ENCODE results near the gene DNAJC4. TPM values are rescaled to one million over a fixed set of nuclear protein-coding genes. Genes with fewer than 3 reads are reported as not detected.

The DNAJC4 gene
- polyA plus RNA-seq, 2 of the 4 experiments (the other 2 are of a cell fraction): 9.8 to 16.2 TPM

- TF ChIP-seq HEYL (CRISPR knock-in tag; IDR thresholded peaks at IDR 0.05): no peak
- no peak for TF ChIP-seq FOSB (CRISPR knock-in tag; IDR thresholded peaks at IDR 0.05)
- TF ChIP-seq MAZ (IDR thresholded peaks at IDR 0.05; ENCODE audit: borderline replicate concordance, low read depth, low read length): no peak
- TF ChIP-seq RNF2 (IDR thresholded peaks at IDR 0.05; ENCODE audit: borderline replicate concordance, low read depth): no peak
Observed at GRCh38 chr11:64258356-64258755, 28.0 kb downstream of the DNAJC4 start (continued).

- Histone ChIP-seq H3K27ac (no peak overlapping the region), H3K9me3 (no peaks in the 10 kb centered on the region), H3K4me3 (no peak overlapping the region), H3K4me1 (peaks cover 4% of the 10 kb centered on the region; the same call in 1 of the 3 replicates), H3K4me2 (no peak overlapping the region)
- ChIA-PET CTCF (interaction anchor here (1.5 to 16.0 kb wide), 3 partner anchors 11 to 44 kb away, joined by 3 to 220 read pairs (median 76); partner anchors contain the start of genes CATSPERZ, ESRRA, PLCB3 and PPP1R14B), POLR2A (no interaction called here)
- TF ChIP-seq HOXA7 (CRISPR knock-in tag; IDR thresholded peaks at IDR 0.05) (no peak), HOXB13 (CRISPR knock-in tag; IDR thresholded peaks at IDR 0.05; ENCODE audit: low read depth) (no peak), RNF2 (IDR thresholded peaks at IDR 0.05; ENCODE audit: borderline replicate concordance, low read depth) (no peak), FOXS1 (CRISPR knock-in tag; IDR thresholded peaks at IDR 0.05) (no peak), CBX8 (IDR thresholded peaks at IDR 0.05) (no peak), HMGXB4 (CRISPR knock-in tag; IDR thresholded peaks at IDR 0.05; ENCODE audit: borderline replicate concordance) (no peak), RCOR1 (IDR thresholded peaks at IDR 0.05; ENCODE audit: low read depth, low read length) (no peak), ATOH8 (CRISPR knock-in tag; IDR thresholded peaks at IDR 0.05; ENCODE audit: low read depth) (no peak), MAFK (IDR thresholded peaks at IDR 0.05; ENCODE audit: partially characterized antibody) (no peak), RFX5 (IDR thresholded peaks at IDR 0.05) (no peak), FOSL2 (IDR thresholded peaks at IDR 0.05) (no peak), FOSL2 (CRISPR knock-in tag; IDR thresholded peaks at IDR 0.05) (no peak), NR3C1 (IDR thresholded peaks at IDR 0.05) (no peak)
- 94% methylated on average over 32 of the region's 32 CpGs for WGBS (ENCODE audit: missing lambda C conversion rate)
- FAIRE-seq: no peak
- DNase-seq (ENCODE audit: low read depth in 1 of 2, low spot score in 1 of 2): no peak
- ATAC-seq: no peak
Observed at GRCh38 chr11:64258946-64259532, 28.7 kb downstream of the DNAJC4 start.

GRCh38 chr11:64259533-64260067 is 29.3 kb downstream of the DNAJC4 start:
- TF ChIP-seq, protein P1, sequence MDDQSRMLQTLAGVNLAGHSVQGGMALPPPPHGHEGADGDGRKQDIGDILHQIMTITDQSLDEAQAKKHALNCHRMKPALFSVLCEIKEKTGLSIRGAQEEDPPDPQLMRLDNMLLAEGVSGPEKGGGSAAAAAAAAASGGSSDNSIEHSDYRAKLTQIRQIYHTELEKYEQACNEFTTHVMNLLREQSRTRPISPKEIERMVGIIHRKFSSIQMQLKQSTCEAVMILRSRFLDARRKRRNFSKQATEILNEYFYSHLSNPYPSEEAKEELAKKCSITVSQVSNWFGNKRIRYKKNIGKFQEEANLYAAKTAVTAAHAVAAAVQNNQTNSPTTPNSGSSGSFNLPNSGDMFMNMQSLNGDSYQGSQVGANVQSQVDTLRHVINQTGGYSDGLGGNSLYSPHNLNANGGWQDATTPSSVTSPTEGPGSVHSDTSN (IDR thresholded peaks at IDR 0.05): no peak
- TF ChIP-seq HOXA7 (CRISPR knock-in tag; IDR thresholded peaks at IDR 0.05) (no peak), MAX (IDR thresholded peaks at IDR 0.05) (no peak), FOSB (CRISPR knock-in tag; IDR thresholded peaks at IDR 0.05) (no peak), NR3C1 (IDR thresholded peaks at IDR 0.05) (no peak), SREBF2 (IDR thresholded peaks at IDR 0.05) (no peak), GATA3 (IDR thresholded peaks at IDR 0.05; ENCODE audit: borderline replicate concordance) (no peak), SMC3 (IDR thresholded peaks at IDR 0.05) (no peak), E2F6 (IDR thresholded peaks at IDR 0.05; ENCODE audit: borderline replicate concordance, low read depth) (no peak), PHF8 (IDR thresholded peaks at IDR 0.05; ENCODE audit: borderline replicate concordance, low read depth) (no peak), RAD21 (conservative IDR thresholded peaks at IDR 0.05 in 1 of 2, IDR thresholded peaks at IDR 0.05 in 1 of 2) (no peak), HOXB13 (CRISPR knock-in tag; IDR thresholded peaks at IDR 0.05; ENCODE audit: low read depth) (no peak), MYC (IDR thresholded peaks at IDR 0.05; ENCODE audit: borderline replicate concordance, low read length) (no peak)
- TF ChIP-seq, protein P2, sequence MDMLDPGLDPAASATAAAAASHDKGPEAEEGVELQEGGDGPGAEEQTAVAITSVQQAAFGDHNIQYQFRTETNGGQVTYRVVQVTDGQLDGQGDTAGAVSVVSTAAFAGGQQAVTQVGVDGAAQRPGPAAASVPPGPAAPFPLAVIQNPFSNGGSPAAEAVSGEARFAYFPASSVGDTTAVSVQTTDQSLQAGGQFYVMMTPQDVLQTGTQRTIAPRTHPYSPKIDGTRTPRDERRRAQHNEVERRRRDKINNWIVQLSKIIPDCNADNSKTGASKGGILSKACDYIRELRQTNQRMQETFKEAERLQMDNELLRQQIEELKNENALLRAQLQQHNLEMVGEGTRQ (IDR thresholded peaks at IDR 0.05): no peak
- TF ChIP-seq, protein P3, sequence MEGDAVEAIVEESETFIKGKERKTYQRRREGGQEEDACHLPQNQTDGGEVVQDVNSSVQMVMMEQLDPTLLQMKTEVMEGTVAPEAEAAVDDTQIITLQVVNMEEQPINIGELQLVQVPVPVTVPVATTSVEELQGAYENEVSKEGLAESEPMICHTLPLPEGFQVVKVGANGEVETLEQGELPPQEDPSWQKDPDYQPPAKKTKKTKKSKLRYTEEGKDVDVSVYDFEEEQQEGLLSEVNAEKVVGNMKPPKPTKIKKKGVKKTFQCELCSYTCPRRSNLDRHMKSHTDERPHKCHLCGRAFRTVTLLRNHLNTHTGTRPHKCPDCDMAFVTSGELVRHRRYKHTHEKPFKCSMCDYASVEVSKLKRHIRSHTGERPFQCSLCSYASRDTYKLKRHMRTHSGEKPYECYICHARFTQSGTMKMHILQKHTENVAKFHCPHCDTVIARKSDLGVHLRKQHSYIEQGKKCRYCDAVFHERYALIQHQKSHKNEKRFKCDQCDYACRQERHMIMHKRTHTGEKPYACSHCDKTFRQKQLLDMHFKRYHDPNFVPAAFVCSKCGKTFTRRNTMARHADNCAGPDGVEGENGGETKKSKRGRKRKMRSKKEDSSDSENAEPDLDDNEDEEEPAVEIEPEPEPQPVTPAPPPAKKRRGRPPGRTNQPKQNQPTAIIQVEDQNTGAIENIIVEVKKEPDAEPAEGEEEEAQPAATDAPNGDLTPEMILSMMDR (IDR thresholded peaks at IDR 0.05): no peak
- no peak overlapping the region for H3K4me2 ChIP-seq
- H3K4me3 ChIP-seq: no peak overlapping the region
- no peaks in the 10 kb centered on the region for H3K9me3 ChIP-seq
- DNase-seq (ENCODE audit: low read depth in 1 of 2, low spot score in 1 of 2) (no peak), ATAC-seq (no peak), FAIRE-seq (no peak)
- WGBS (ENCODE audit: missing lambda C conversion rate): 85% methylated on average over 4 of the region's 4 CpGs
- POLR2A ChIA-PET: no interaction called here
- CTCF ChIA-PET: interaction anchor here (6.4 to 16.0 kb wide), 3 partner anchors 12 to 43 kb away, joined by 76 to 220 read pairs (median 220); partner anchors contain the start of genes CATSPERZ, ESRRA, PLCB3 and PPP1R14B
- H3K4me1 ChIP-seq: peaks cover 4% of the 10 kb centered on the region; the same call in 1 of the 3 replicates
- H3K27ac ChIP-seq: no peak overlapping the region

All from A549 (cell line).